Stimulated activated CD8-positive, alpha-beta memory T cell treated with anti-CD3 and anti-CD28 coated beads, Interleukin-12 subunit alpha, Interleukin-12 subunit beta, amount 100 ng/mL, for 4 hours (primary cell): ENCODE results near the gene QSOX2.

Experiments
- DNase-seq: peaks from one replicate; pipeline ENCODE4 v3.0.0-alpha.2; 2020; ENCODE audit warnings: low read depth

Gene QSOX2

GRCh38 chr9:136222166-136222905 lies 23.3 kb downstream of the QSOX2 start:
- no peak for DNase-seq

- DNase-seq: no peak
Observed at GRCh38 chr9:136220017-136220729, 25.4 kb downstream of the QSOX2 start.

- DNase-seq: no peak
Observed at GRCh38 chr9:136219276-136219675, 26.3 kb downstream of the QSOX2 start.

GRCh38 chr9:136218673-136219072 lies 26.9 kb downstream of the QSOX2 start:
- DNase-seq: no peak

- DNase-seq: no peak
Observed at GRCh38 chr9:136218271-136218670, 27.3 kb downstream of the QSOX2 start.

GRCh38 chr9:136216541-136217244 lies 28.9 kb downstream of the QSOX2 start:
- no peak for DNase-seq

- DNase-seq: no peak
Observed at GRCh38 chr9:136213733-136214132, 31.9 kb downstream of the QSOX2 start.

GRCh38 chr9:136212345-136212950 lies 33.2 kb downstream of the QSOX2 start:
- no peak for DNase-seq

- DNase-seq: no peak
Observed at GRCh38 chr9:136211441-136212344, 33.9 kb downstream of the QSOX2 start.

- no peak for DNase-seq
Observed at GRCh38 chr9:136211006-136211405, 34.6 kb downstream of the QSOX2 start.

GRCh38 chr9:136210276-136210675 lies 35.3 kb downstream of the QSOX2 start:
- DNase-seq: no peak

GRCh38 chr9:136209786-136210185 lies 35.8 kb downstream of the QSOX2 start:
- no peak for DNase-seq

GRCh38 chr9:136209232-136209631 lies 36.4 kb downstream of the QSOX2 start:
- no peak for DNase-seq

- no peak for DNase-seq
Observed at GRCh38 chr9:136208675-136209074, 36.9 kb downstream of the QSOX2 start.

GRCh38 chr9:136207616-136208015 lies 38.0 kb downstream of the QSOX2 start:
- DNase-seq: no peak

GRCh38 chr9:136206602-136207275 lies 38.9 kb downstream of the QSOX2 start:
- DNase-seq: no peak

GRCh38 chr9:136205707-136205992 lies 40.0 kb downstream of the QSOX2 start:
- no peak for DNase-seq

- no peak for DNase-seq
Observed at GRCh38 chr9:136204838-136205706, 40.5 kb downstream of the QSOX2 start, which contains the start of gene LHX3. TSS of gene LHX3 (minus strand) at chr9:136205128. CDS start at chr9:136205012, 116 bp downstream.

- no peak for DNase-seq
Observed at GRCh38 chr9:136204145-136204805, 41.3 kb downstream of the QSOX2 start.
